ENCODE measurements around the gene PIP5KL1. TPM values are rescaled to one million over a fixed set of nuclear protein-coding genes. Genes with fewer than 3 reads are reported as not detected.

PIP5KL1 gene
- total and polyA plus RNA-seq, 8 donors = 0.80 to 2.5 (median 1.2) TPM

DNA sequence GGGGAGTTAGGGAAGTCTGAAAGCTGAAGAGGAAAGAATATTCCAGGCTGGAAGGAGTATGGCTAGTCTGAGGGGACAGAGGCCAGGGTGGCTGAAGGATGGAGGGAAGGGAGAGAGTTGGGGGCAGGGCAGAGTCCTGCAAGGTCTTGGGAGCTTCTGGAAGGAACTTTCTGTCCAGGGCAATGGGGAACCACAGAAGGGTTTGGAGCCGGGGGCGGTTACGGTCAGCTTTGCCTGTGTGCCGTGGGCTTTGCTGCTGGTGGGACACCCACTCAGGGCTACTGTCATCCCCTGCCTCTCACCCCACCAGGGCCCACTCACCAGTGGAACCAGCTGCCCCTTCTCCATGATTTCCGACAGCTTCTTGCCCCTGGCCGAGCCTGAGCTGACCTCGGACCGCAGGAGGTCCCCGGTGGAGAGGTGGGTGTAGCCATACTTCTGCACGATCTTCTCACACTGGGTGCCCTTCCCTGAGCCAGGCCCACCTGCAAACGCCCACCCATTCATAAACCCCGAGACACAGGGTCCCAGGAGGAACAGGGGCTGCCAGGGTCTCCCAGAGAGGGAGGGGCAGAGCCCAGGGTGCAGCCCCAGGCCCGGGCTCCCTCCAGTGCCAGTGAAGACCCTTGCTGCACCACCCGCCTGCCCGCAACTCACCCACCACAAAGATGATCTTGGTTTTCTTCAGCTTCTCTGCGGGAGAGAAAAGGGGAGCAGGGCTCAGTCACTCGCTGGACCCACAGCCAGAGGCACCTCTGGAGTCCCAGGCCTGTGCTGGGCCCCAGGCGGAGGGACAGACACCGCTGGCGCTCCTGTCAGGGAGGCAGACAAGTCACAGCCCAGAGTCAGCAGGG, 58.0 kb downstream of the PIP5KL1 start:
- no peak overlapping the region for H3K27ac ChIP-seq
- H3K4me3 ChIP-seq = no peak overlapping the region
- ATAC-seq = no peak
- no peak for FAIRE-seq
- peaks cover 0 to 8% (median 0%) of the 10 kb centered on the region in 3 donors for H3K4me1 ChIP-seq
- H3K36me3 ChIP-seq = peaks cover 0 to 3% (median 0%) of the 10 kb centered on the region in 3 donors
- peak in 2 of 6 donors; percentile 13 to 66 for DNase-seq
- no peaks in the 10 kb centered on the region for H3K27me3 ChIP-seq
- WGBS, 2 donors = 93 to 96% methylated on average over 19 to 20 of the region's 20 CpGs
- H3K9me3 ChIP-seq = no peaks in the 10 kb centered on the region
- TF ChIP-seq CTCF (IDR thresholded peaks at IDR 0.05) = no peak
- intact Hi-C loops (cut with DNase I) = no loop called here

DNA sequence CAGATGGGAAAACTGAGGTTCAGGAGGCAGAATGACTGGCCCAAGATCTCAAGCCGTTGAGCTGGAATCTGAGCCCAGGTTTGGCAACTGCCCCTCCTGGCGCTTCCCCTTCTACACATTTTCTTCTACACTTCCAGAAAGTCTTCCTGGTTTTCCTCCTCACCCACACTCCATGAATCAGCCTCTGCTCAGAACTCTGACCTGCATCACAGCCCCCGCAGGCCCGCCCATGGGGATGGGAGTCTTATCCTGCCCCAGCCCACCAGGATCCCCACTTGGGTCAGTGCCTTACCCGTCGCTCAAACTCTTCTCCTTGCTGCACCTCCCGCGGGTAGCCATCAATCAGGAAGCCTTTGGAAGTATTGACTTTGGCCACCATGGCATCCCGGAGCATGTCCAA, 59.0 kb downstream of the PIP5KL1 start:
- WGBS, 2 donors = 86% methylated on average over 9 of the region's 9 CpGs
- no peaks in the 10 kb centered on the region for H3K9me3 ChIP-seq
- no peak for TF ChIP-seq CTCF (IDR thresholded peaks at IDR 0.05)
- FAIRE-seq (no peak), DNase-seq (peak in 2 of 6 donors; percentile 13 to 38), ATAC-seq (no peak)
- peaks cover 0 to 3% (median 0%) of the 10 kb centered on the region in 3 donors for H3K4me1 ChIP-seq
- H3K27ac ChIP-seq = no peak overlapping the region
- no peaks in the 10 kb centered on the region for H3K27me3 ChIP-seq
- peaks cover 0 to 6% (median 0%) of the 10 kb centered on the region in 3 donors for H3K36me3 ChIP-seq
- intact Hi-C loops (cut with DNase I) = no loop called here
- H3K4me3 ChIP-seq = no peak overlapping the region

DNA sequence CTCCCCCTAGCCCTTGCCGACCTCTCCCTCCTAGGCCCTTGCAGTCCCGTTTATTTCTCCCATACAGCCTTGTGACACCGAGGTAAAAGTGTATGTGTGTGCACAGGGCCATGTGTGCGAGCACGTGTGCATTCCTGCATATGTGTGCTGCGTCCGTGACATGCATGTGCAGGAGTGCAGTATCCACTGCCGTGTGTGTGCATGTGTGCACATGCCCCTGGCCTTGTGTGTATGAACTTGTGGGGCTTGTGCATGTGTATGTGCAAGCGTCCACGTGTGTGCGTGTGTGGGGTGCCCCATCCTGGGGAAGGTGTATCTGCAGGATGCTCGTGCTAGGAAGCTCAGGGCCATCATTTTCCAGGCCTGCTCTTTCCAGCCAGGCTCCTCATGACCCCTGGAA, 59.7 kb downstream of the PIP5KL1 start:
- no peaks in the 10 kb centered on the region for H3K9me3 ChIP-seq
- no peak for FAIRE-seq
- ATAC-seq = no peak
- intact Hi-C loops (cut with DNase I) = no loop called here
- peaks cover 0 to 3% (median 0%) of the 10 kb centered on the region in 3 donors for H3K4me1 ChIP-seq
- WGBS, 2 donors = 83 to 84% methylated on average over 12 of the region's 12 CpGs
- peak in 1 of 6 donors; percentile 12 for DNase-seq
- no peak overlapping the region for H3K27ac ChIP-seq
- H3K27me3 ChIP-seq = no peaks in the 10 kb centered on the region
- H3K36me3 ChIP-seq = peaks cover 0 to 6% (median 0%) of the 10 kb centered on the region in 3 donors
- no peak for TF ChIP-seq CTCF (IDR thresholded peaks at IDR 0.05)
- no peak overlapping the region for H3K4me3 ChIP-seq

Other genes with a start within 250 kb of the PIP5KL1 start
- gene CFAP157, start 223.8 kb downstream of the PIP5KL1 start, total RNA-seq = under 1 TPM in 5 of 6 donors, not detected in 1; 0.12 to 0.39 (median 0.22) TPM
- 1 to 10 TPM; 1.6 to 2.1 TPM for gene CFAP157, start 223.8 kb downstream of the PIP5KL1 start, polyA plus RNA-seq
- gene PTRH1, start 215.1 kb downstream of the PIP5KL1 start, total RNA-seq = 10 to 100 TPM in 2 of 6 donors, 1 to 10 TPM in 4; 5.6 to 11.9 (median 9.0) TPM
- 10 to 100 TPM; 11.5 to 13.4 TPM for gene PTRH1, start 215.1 kb downstream of the PIP5KL1 start, polyA plus RNA-seq
- gene TTC16, start 214.7 kb downstream of the PIP5KL1 start, total RNA-seq = under 1 TPM in 2 of 6 donors, not detected in 4; 0.03 to 0.09 TPM
- under 1 TPM; 0.02 to 0.04 TPM for gene TTC16, start 214.7 kb downstream of the PIP5KL1 start, polyA plus RNA-seq
- gene TOR2A, start 195.5 kb downstream of the PIP5KL1 start, total RNA-seq = 1 to 10 TPM; 4.2 to 9.0 (median 5.8) TPM
- 10 to 100 TPM; 10.1 to 17.5 TPM for gene TOR2A, start 195.5 kb downstream of the PIP5KL1 start, polyA plus RNA-seq
- gene SH2D3C, start 152.1 kb downstream of the PIP5KL1 start, total RNA-seq = 1 to 10 TPM; 1.4 to 4.8 (median 1.8) TPM
- gene SH2D3C, start 152.1 kb downstream of the PIP5KL1 start, polyA plus RNA-seq = 1 to 10 TPM; 6.9 to 7.1 TPM
- 10 to 100 TPM; 33.9 to 58.2 (median 43.9) TPM for gene CDK9, start 144.7 kb downstream of the PIP5KL1 start, total RNA-seq
- 100 to 1,000 TPM in 1 of 2 donors, 10 to 100 TPM in 1; 73.7 to 119 TPM for gene CDK9, start 144.7 kb downstream of the PIP5KL1 start, polyA plus RNA-seq
- 10 to 100 TPM; 27.0 to 41.3 (median 34.3) TPM for gene FPGS, start 127.9 kb downstream of the PIP5KL1 start, total RNA-seq
- gene FPGS, start 127.9 kb downstream of the PIP5KL1 start, polyA plus RNA-seq = 10 to 100 TPM; 57.1 to 85.3 TPM
- gene ENG, start 76.1 kb downstream of the PIP5KL1 start, total RNA-seq = 10 to 100 TPM in 5 of 6 donors, 1 to 10 TPM in 1; 9.7 to 42.4 (median 13.6) TPM
- 10 to 100 TPM; 25.8 to 32.9 TPM for gene ENG, start 76.1 kb downstream of the PIP5KL1 start, polyA plus RNA-seq
- 10 to 100 TPM in 4 of 6 donors, 1 to 10 TPM in 2; 8.9 to 18.3 (median 15.2) TPM for gene AK1, start 53.1 kb downstream of the PIP5KL1 start, total RNA-seq
- 10 to 100 TPM; 49.5 to 81.7 TPM for gene AK1, start 53.1 kb downstream of the PIP5KL1 start, polyA plus RNA-seq
- 10 to 100 TPM; 20.7 to 31.1 (median 26.0) TPM for gene ST6GALNAC6, start 31.2 kb downstream of the PIP5KL1 start, total RNA-seq
- gene ST6GALNAC6, start 31.2 kb downstream of the PIP5KL1 start, polyA plus RNA-seq = 10 to 100 TPM; 30.6 to 35.7 TPM
- 10 to 100 TPM; 25.9 to 66.6 (median 41.3) TPM for gene ST6GALNAC4, start 13.7 kb downstream of the PIP5KL1 start, total RNA-seq
- gene ST6GALNAC4, start 13.7 kb downstream of the PIP5KL1 start, polyA plus RNA-seq = 10 to 100 TPM; 22.2 to 27.7 TPM
- 10 to 100 TPM; 19.6 to 34.9 (median 25.5) TPM for gene DPM2, start 7.1 kb upstream of the PIP5KL1 start, total RNA-seq
- 10 to 100 TPM; 39.0 to 56.8 TPM for gene DPM2, start 7.1 kb upstream of the PIP5KL1 start, polyA plus RNA-seq
- 10 to 100 TPM; 47.7 to 85.4 (median 69.1) TPM for gene EEIG1, start 50.2 kb upstream of the PIP5KL1 start, total RNA-seq
- 10 to 100 TPM; 25.4 to 56.5 TPM for gene EEIG1, start 50.2 kb upstream of the PIP5KL1 start, polyA plus RNA-seq
- gene NAIF1, start 136.5 kb upstream of the PIP5KL1 start, total RNA-seq = 1 to 10 TPM; 3.0 to 6.2 (median 3.8) TPM
- 1 to 10 TPM; 6.4 to 6.8 TPM for gene NAIF1, start 136.5 kb upstream of the PIP5KL1 start, polyA plus RNA-seq
- 100 to 1,000 TPM in 1 of 6 donors, 10 to 100 TPM in 3, 1 to 10 TPM in 2; 6.8 to 134 (median 12.6) TPM for gene SLC25A25, start 137.5 kb upstream of the PIP5KL1 start, total RNA-seq
- gene SLC25A25, start 137.5 kb upstream of the PIP5KL1 start, polyA plus RNA-seq = 10 to 100 TPM; 73.6 to 82.8 TPM
- gene PTGES2, start 197.0 kb upstream of the PIP5KL1 start, total RNA-seq = 10 to 100 TPM; 25.4 to 43.1 (median 34.2) TPM
- 10 to 100 TPM; 66.0 to 78.5 TPM for gene PTGES2, start 197.0 kb upstream of the PIP5KL1 start, polyA plus RNA-seq
- gene LCN2, start 218.7 kb upstream of the PIP5KL1 start, total RNA-seq = 100 to 1,000 TPM in 1 of 6 donors, 10 to 100 TPM in 3, 1 to 10 TPM in 2; 6.3 to 158 (median 45.7) TPM
- gene LCN2, start 218.7 kb upstream of the PIP5KL1 start, polyA plus RNA-seq = 10 to 100 TPM; 46.8 to 75.1 TPM
- gene BBLN, start 229.5 kb upstream of the PIP5KL1 start, total RNA-seq = 10 to 100 TPM; 23.1 to 38.3 (median 30.9) TPM
- 100 to 1,000 TPM in 1 of 2 donors, 10 to 100 TPM in 1; 86.1 to 133 TPM for gene BBLN, start 229.5 kb upstream of the PIP5KL1 start, polyA plus RNA-seq